H1 (cell line): ENCODE results near the gene CRY1. TPM values are rescaled to one million over a fixed set of nuclear protein-coding genes. Genes with fewer than 3 reads are reported as not detected.

Experiments used
- CTCF ChIA-PET: fragments of 300-600 bp; sonication (Branson Sonifier 250); formaldehyde crosslinking; loops from one replicate; lab custom pipeline; 2021; ENCODE audit not compliant: partially characterized antibody; lab: Charles Lee
- POLR2A ChIA-PET: fragments of 300-600 bp; sonication (Branson Sonifier 250); formaldehyde crosslinking; loops from one replicate; lab custom pipeline; 2021; ENCODE audit warnings: inconsistent platforms; ENCODE audit not compliant: partially characterized antibody; lab: Charles Lee
- DNase-seq, 2 experiments: peaks; one replicate each; pipeline versions ENCODE4 v3.0.0 to v3.0.0-alpha.2; 2010 to 2022; ENCODE audit warnings: low spot score in 2 of 2, low read depth in 1 of 2, mixed read lengths in 1 of 2
- FAIRE-seq: peaks from 2 replicates; lab custom pipeline; 2011; peaks lifted over from hg19 to GRCh38; lab: Jason Lieb, UNC
- H2AFZ ChIP-seq: 2 replicates; pipeline ENCODE4 v1.8.1; 2012; ENCODE audit warnings: low read length, inconsistent platforms
- H2AK5ac ChIP-seq: 2 replicates; pipeline ENCODE4 v1.6.1; 2013; ENCODE audit warnings: low read depth, low read length
- H2BK120ac ChIP-seq: replicated peaks from 2 replicates; pipeline ENCODE3; 2013; ENCODE audit warnings: low read depth, low read length, inconsistent platforms
- H2BK12ac ChIP-seq: 2 replicates; pipeline ENCODE4 v1.6.1; 2013; ENCODE audit warnings: low read depth, low read length
- H2BK15ac ChIP-seq: 2 replicates; pipeline ENCODE4 v1.6.1; 2013; ENCODE audit warnings: low read length
- H2BK20ac ChIP-seq: 2 replicates; pipeline ENCODE4 v1.6.1; 2013; ENCODE audit warnings: low read length
- H2BK5ac ChIP-seq: 2 replicates; pipeline ENCODE4 v1.6.1; 2013; ENCODE audit warnings: low read depth, low read length
- H3K14ac ChIP-seq: 2 replicates; pipeline ENCODE4 v1.6.1; 2013; ENCODE audit warnings: inconsistent platforms; ENCODE audit not compliant: insufficient read length
- H3K18ac ChIP-seq: 2 replicates; pipeline ENCODE4 v1.6.1; 2013; ENCODE audit warnings: low read length; ENCODE audit errors: extremely low read depth
- H3K23ac ChIP-seq: 2 replicates; pipeline ENCODE4 v1.6.1; 2013; ENCODE audit warnings: inconsistent platforms; ENCODE audit not compliant: insufficient read length
- H3K23me2 ChIP-seq: 2 replicates; pipeline ENCODE4 v1.6.1; 2013; ENCODE audit warnings: low read depth, low read length
- H3K27ac ChIP-seq: 2 replicates; pipeline ENCODE4 v1.6.1; 2011; ENCODE audit warnings: low read depth, low read length, inconsistent platforms
- H3K27me3 ChIP-seq, 4 experiments: replicated peaks in 1 of 4; 1 replicate in 1 of 4; 2 replicates in 3 of 4; pipeline versions ENCODE4 v1.6.1 to v1.8.1; 2011 to 2013; ENCODE audit warnings: low read length in 3 of 4, mild to moderate bottlenecking in 3 of 4, inconsistent platforms in 2 of 4, mixed read lengths in 2 of 4, moderate library complexity in 1 of 4; ENCODE audit not compliant: control insufficient read depth in 3 of 4, insufficient read depth in 3 of 4; ENCODE audit errors: extremely low read depth in 1 of 4
- H3K36me3 ChIP-seq, 4 experiments: 2 replicates each; pipeline versions ENCODE4 v1.6.1 to v1.8.1; 2011 to 2013; ENCODE audit warnings: mild to moderate bottlenecking in 4 of 4, low read length in 3 of 4, moderate library complexity in 2 of 4, control low read depth in 1 of 4, inconsistent platforms in 1 of 4; ENCODE audit not compliant: insufficient read depth in 4 of 4, control insufficient read depth in 2 of 4
- H3K4ac ChIP-seq: replicated peaks from 2 replicates; pipeline ENCODE3; 2013; ENCODE audit warnings: low read length, low read depth, mixed read lengths, inconsistent platforms; ENCODE audit not compliant: insufficient read length
- H3K4me1 ChIP-seq, 4 experiments: replicated peaks in 1 of 4; 1 replicate in 1 of 4; 2 replicates in 3 of 4; pipeline versions ENCODE4 v1.6.1 to v1.8.1; 2011 to 2013; ENCODE audit warnings: low read length in 3 of 4, inconsistent platforms in 2 of 4, mixed read lengths in 1 of 4; ENCODE audit not compliant: insufficient read depth in 4 of 4, control insufficient read depth in 3 of 4
- H3K4me2 ChIP-seq, 2 experiments: 2 replicates each; pipeline versions ENCODE4 v1.6.1 to v1.8.1; 2011 to 2013; ENCODE audit warnings: low read depth in 2 of 2, low read length in 2 of 2, control low read depth in 1 of 2, inconsistent platforms in 1 of 2, mild to moderate bottlenecking in 1 of 2; ENCODE audit not compliant: insufficient read depth in 1 of 2
- H3K4me3 ChIP-seq, 4 experiments: fragments of 200-600, 300-600 bp in 1 of 4; sonication (generic), shearing (Covaris generic), sonication (Bioruptor Twin) in 1 of 4; 2 replicates each; pipeline versions ENCODE4 v1.5.1 to v1.8.1; 2011 to 2016; ENCODE audit warnings: low read length in 4 of 4, low read depth in 3 of 4, control low read depth in 2 of 4, inconsistent platforms in 2 of 4, mild to moderate bottlenecking in 2 of 4, mixed read lengths in 1 of 4, moderate library complexity in 1 of 4; ENCODE audit not compliant: insufficient read depth in 2 of 4; ENCODE audit errors: extremely low read depth in 1 of 4
- H3K56ac ChIP-seq: replicated peaks from 2 replicates; pipeline ENCODE3; 2013; ENCODE audit warnings: low read depth, mild to moderate bottlenecking, mixed read lengths, low read length, inconsistent platforms; ENCODE audit not compliant: insufficient read length
- H3K79me1 ChIP-seq: 2 replicates; pipeline ENCODE4 v1.6.1; 2013; ENCODE audit warnings: low read depth, low read length, control low read depth
- H3K79me2 ChIP-seq, 2 experiments: 2 replicates each; pipeline versions ENCODE4 v1.6.1 to v1.8.1; 2012 to 2013; ENCODE audit warnings: low read length in 2 of 2, mild to moderate bottlenecking in 2 of 2, inconsistent platforms in 1 of 2; ENCODE audit not compliant: insufficient read depth in 2 of 2, control insufficient read depth in 1 of 2
- H3K9ac ChIP-seq, 4 experiments: replicated peaks in 1 of 4; 1 replicate in 1 of 4; 2 replicates in 3 of 4; pipeline versions ENCODE4 v1.6.1 to v1.8.1; 2011 to 2013; ENCODE audit warnings: low read depth in 3 of 4, low read length in 3 of 4, control low read depth in 2 of 4, mild to moderate bottlenecking in 2 of 4, moderate library complexity in 2 of 4, inconsistent platforms in 1 of 4; ENCODE audit errors: extremely low read depth in 1 of 4
- H3K9me3 ChIP-seq, 2 experiments: 2 replicates each; pipeline versions ENCODE4 v1.6.1 to v1.8.1; 2012 to 2013; ENCODE audit warnings: mild to moderate bottlenecking in 2 of 2, moderate library complexity in 2 of 2, control low read depth in 1 of 2, inconsistent platforms in 1 of 2, low read depth in 1 of 2, low read length in 1 of 2, mixed read lengths in 1 of 2; ENCODE audit not compliant: insufficient read depth in 2 of 2
- H4K20me1 ChIP-seq, 2 experiments: replicated peaks in 1 of 2; 2 replicates each; pipeline versions ENCODE3 to v1.8.1; 2011 to 2013; ENCODE audit warnings: inconsistent platforms in 2 of 2, low read length in 2 of 2, mild to moderate bottlenecking in 1 of 2; ENCODE audit not compliant: insufficient read depth in 2 of 2, control insufficient read depth in 1 of 2
- H4K5ac ChIP-seq: 2 replicates; pipeline ENCODE4 v1.6.1; 2013; ENCODE audit warnings: low read length, low read depth, mixed read lengths, inconsistent platforms; ENCODE audit not compliant: insufficient read length
- H4K8ac ChIP-seq: 2 replicates; pipeline ENCODE4 v1.8.0; 2013; ENCODE audit warnings: mild to moderate bottlenecking, moderate library complexity, low read length, inconsistent platforms; ENCODE audit not compliant: insufficient read depth; ENCODE audit errors: extremely low read depth
- H4K91ac ChIP-seq: replicated peaks from 2 replicates; pipeline ENCODE3; 2013; ENCODE audit warnings: low read length, mixed read lengths, inconsistent platforms; ENCODE audit not compliant: insufficient read length
- CEBPB ChIP-seq: IDR thresholded peaks from 2 replicates; pipeline ENCODE4 v1.6.1; 2012; ENCODE audit warnings: low read depth, low read length
- CREB1 ChIP-seq: IDR thresholded peaks from 2 replicates; pipeline ENCODE4 v1.6.1; 2012; ENCODE audit warnings: inconsistent platforms
- CTBP2 ChIP-seq: IDR thresholded peaks from 2 replicates; pipeline ENCODE4 v1.7.0; 2011; ENCODE audit warnings: borderline replicate concordance, mild to moderate bottlenecking, moderate library complexity, mixed read lengths, low read length; ENCODE audit not compliant: insufficient read depth, insufficient read length
- MAX ChIP-seq: IDR thresholded peaks from 2 replicates; pipeline ENCODE4 v1.6.1; 2012; ENCODE audit warnings: inconsistent platforms
- RFX5 ChIP-seq: IDR thresholded peaks from 2 replicates; pipeline ENCODE4 v1.6.1; 2011; ENCODE audit warnings: low read depth, low read length, improper control_type of control experiment, borderline replicate concordance
- SIN3A ChIP-seq, 2 experiments: IDR thresholded peaks in 1 of 2; conservative IDR thresholded peaks in 1 of 2; 2 replicates each; pipeline ENCODE4 v1.6.1; 2011 to 2012; ENCODE audit warnings: low read length in 2 of 2, improper control_type of control experiment in 1 of 2, low read depth in 1 of 2, mild to moderate bottlenecking in 1 of 2
- SP2 ChIP-seq: IDR thresholded peaks from 2 replicates; pipeline ENCODE4 v1.6.1; 2012; ENCODE audit warnings: mild to moderate bottlenecking, low read length, inconsistent platforms
- SUZ12 ChIP-seq: fragments of 200-600 bp; sonication (generic); IDR thresholded peaks from 2 replicates; pipeline ENCODE4 v1.6.1; 2012; ENCODE audit warnings: mild to moderate bottlenecking, inconsistent platforms, low read length, moderate library complexity, mixed read lengths
- YY1 ChIP-seq: IDR thresholded peaks from 2 replicates; pipeline ENCODE4 v1.6.1; 2011; ENCODE audit warnings: low read depth, mild to moderate bottlenecking, low read length
- polyA plus RNA-seq, 7 experiments: library from polyadenylated mRNA; depleted of rRNA in 3 of 7; stranded (reverse) in 5 of 7; unstranded in 2 of 7; fragments of >200 nt in 5 of 7; fragments of 200-250 nt in 2 of 7; gene quantifications; 1 replicate in 5 of 7; 2 replicates in 1 of 7; 4 replicates in 1 of 7; pipeline versions ENCODE4 v1.2.1 to v1.2.3, GENCODE V29; 2011 to 2013; ENCODE audit warnings: missing spikeins in 2 of 7, mixed read lengths in 2 of 7
- total RNA-seq: library from RNA; stranded (reverse); fragmentation: NEBNext Ultra II Directional; extraction: Animal tissue kit (Norgen Biotek cat#: 25700); gene quantifications from 2 replicates; pipeline ENCODE4 v1.2.1, GENCODE V29; 2021
- TF ChIP-seq, protein P1 (sequence below): IDR thresholded peaks from 2 replicates; pipeline ENCODE4 v1.6.1; 2012; ENCODE audit warnings: inconsistent platforms

Gene CRY1
- total and polyA plus RNA-seq, 2 of the 8 experiments (the other 6 are each of a cell fraction or from before 2014, with no cell fraction given) = 13.6 to 25.1 TPM

GRCh38 chr12:107064687-107065086 lies 28.7 kb downstream of the CRY1 start:
- H3K4me2 ChIP-seq = no peak overlapping the region
- TF ChIP-seq SUZ12 (no peak), YY1 (no peak), SP2 (no peak), MAX (no peak), CEBPB (no peak), CREB1 (no peak), RFX5 (no peak), SIN3A (conservative IDR thresholded peaks at IDR 0.05 in 1 of 2, IDR thresholded peaks at IDR 0.05 in 1 of 2; ENCODE audit: low read depth in 1 of 2, low read length in 2 of 2) (no peak), CTBP2 (no peak)
- TF ChIP-seq, protein P1, sequence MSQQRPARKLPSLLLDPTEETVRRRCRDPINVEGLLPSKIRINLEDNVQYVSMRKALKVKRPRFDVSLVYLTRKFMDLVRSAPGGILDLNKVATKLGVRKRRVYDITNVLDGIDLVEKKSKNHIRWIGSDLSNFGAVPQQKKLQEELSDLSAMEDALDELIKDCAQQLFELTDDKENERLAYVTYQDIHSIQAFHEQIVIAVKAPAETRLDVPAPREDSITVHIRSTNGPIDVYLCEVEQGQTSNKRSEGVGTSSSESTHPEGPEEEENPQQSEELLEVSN = no peak
- H3K9ac ChIP-seq = no peak overlapping the region
- no peak overlapping the region for H3K18ac ChIP-seq
- ChIA-PET CTCF (no interaction called here), POLR2A (no interaction called here)
- H2BK15ac ChIP-seq = no peak overlapping the region
- H2BK5ac ChIP-seq = no peak overlapping the region
- DNase-seq = no peak
- no peaks in the 10 kb centered on the region for H3K9me3 ChIP-seq
- no peaks in the 10 kb centered on the region for H3K4me1 ChIP-seq
- H3K4me3 ChIP-seq = no peak overlapping the region
- peaks cover 0 to 3% of the 10 kb centered on the region in 2 experiments for H4K20me1 ChIP-seq
- H3K79me2 ChIP-seq = no peaks in the 10 kb centered on the region
- H3K36me3 ChIP-seq = no peaks in the 10 kb centered on the region
- H3K4ac ChIP-seq = no peak overlapping the region
- H2BK20ac ChIP-seq = no peak overlapping the region
- no peak overlapping the region for H2BK12ac ChIP-seq
- no peak overlapping the region for H4K91ac ChIP-seq
- H3K23me2 ChIP-seq = no peaks in the 10 kb centered on the region
- no peak overlapping the region for H3K56ac ChIP-seq
- no peak overlapping the region for H3K14ac ChIP-seq
- no peak for FAIRE-seq
- no peak overlapping the region for H2BK120ac ChIP-seq
- no peak overlapping the region for H3K23ac ChIP-seq
- no peaks in the 10 kb centered on the region for H3K27me3 ChIP-seq
- H4K8ac ChIP-seq = no peak overlapping the region
- no peaks in the 10 kb centered on the region for H3K79me1 ChIP-seq
- no peak overlapping the region for H3K27ac ChIP-seq
- H2AK5ac ChIP-seq = no peak overlapping the region
- no peak overlapping the region for H4K5ac ChIP-seq
- no peak overlapping the region for H2AFZ ChIP-seq
